A673 (cell line): Measurements from ENCODE around the gene ETV6. TPM values are rescaled to one million over a fixed set of nuclear protein-coding genes. Genes with fewer than 3 reads are reported as not detected.

Experiments
- BruUV-seq: library from RNA; stranded (reverse); fragments of 400-500 nt; replicated peaks from 2 replicates; lab custom pipeline; 2021; lab: Mats Ljungman, UMichigan
- CTCF ChIA-PET: fragments of 300-600 bp; sonication (Branson Sonifier 250); formaldehyde crosslinking; loops from one replicate; lab custom pipeline; 2022; ENCODE audit warnings: antibody characterized with exemption; lab: Charles Lee
- POLR2A ChIA-PET: fragments of 300-600 bp; sonication (Branson Sonifier 250); formaldehyde crosslinking; loops from one replicate; lab custom pipeline; 2022; ENCODE audit warnings: antibody characterized with exemption; ENCODE audit not compliant: low non-redundant PET; lab: Charles Lee
- DNase-seq: peaks from one replicate; pipeline ENCODE4 v3.0.0-alpha.2; 2015; ENCODE audit warnings: low spot score
- H3K27ac ChIP-seq: fragments of 200-600 bp; sonication (generic); 2 replicates; pipeline ENCODE4 v1.5.1; 2016; ENCODE audit warnings: mixed run types, low read depth, mild to moderate bottlenecking, mixed read lengths, antibody characterized with exemption, low read length; ENCODE audit not compliant: poor library complexity, severe bottlenecking
- H3K27me3 ChIP-seq: fragments of 200-600 bp; sonication (generic); replicated peaks from 2 replicates; pipeline ENCODE4 v1.6.1; 2017; ENCODE audit warnings: mixed run types, low read depth, mild to moderate bottlenecking, mixed read lengths, antibody characterized with exemption, low read length; ENCODE audit not compliant: insufficient read depth, poor library complexity
- H3K36me3 ChIP-seq: fragments of 200-600 bp; sonication (generic); 2 replicates; pipeline ENCODE4 v1.6.1; 2016; ENCODE audit warnings: mixed run types, mild to moderate bottlenecking, mixed read lengths, antibody characterized with exemption, low read length; ENCODE audit not compliant: insufficient read depth, poor library complexity, severe bottlenecking
- H3K4me1 ChIP-seq: fragments of 200-600 bp; sonication (generic); 2 replicates; pipeline ENCODE4 v1.6.1; 2017; ENCODE audit warnings: mixed run types, mild to moderate bottlenecking, mixed read lengths, antibody characterized with exemption, low read length; ENCODE audit not compliant: insufficient read depth, poor library complexity, severe bottlenecking
- H3K4me3 ChIP-seq: fragments of 200-600 bp; sonication (generic); 2 replicates; pipeline ENCODE4 v1.5.1; 2016; ENCODE audit warnings: low read depth, mixed run types, mild to moderate bottlenecking, mixed read lengths, low read length; ENCODE audit not compliant: poor library complexity, severe bottlenecking
- H3K9me3 ChIP-seq: fragments of 200-600 bp; sonication (generic); 2 replicates; pipeline ENCODE4 v1.6.1; 2016; ENCODE audit warnings: mixed run types, low read depth, mild to moderate bottlenecking, mixed read lengths, antibody characterized with exemption, low read length; ENCODE audit not compliant: poor library complexity, severe bottlenecking
- CTCF ChIP-seq: fragments of 300-800, 200-600 bp; sonication (generic); conservative IDR thresholded peaks from 2 replicates; pipeline ENCODE4 v1.5.1; 2017; ENCODE audit warnings: low read depth, mild to moderate bottlenecking, antibody characterized with exemption, low read length, moderate library complexity, mixed read lengths
- EZH2 ChIP-seq: fragments of 200-600 bp; sonication (generic); IDR thresholded peaks from 2 replicates; pipeline ENCODE4 v1.6.1; 2017; ENCODE audit warnings: borderline replicate concordance, low read depth, mild to moderate bottlenecking, mixed read lengths, antibody characterized with exemption, low read length; ENCODE audit not compliant: poor library complexity, severe bottlenecking
- intact Hi-C: fragments of 100-400 bp; cut with micrococcal nuclease; formaldehyde crosslinking; loops from one replicate; pipeline ENCODE4 v1.10.0; 2022; ENCODE audit not compliant: unreplicated experiment
- total RNA-seq: library from RNA; stranded (reverse); gene quantifications from 2 replicates; pipeline ENCODE4 v1.2.3, GENCODE V29; 2021

ETV6 gene
- total RNA-seq, 1 experiment from 2014 or later = 32.4 TPM

GRCh38 chr12:11808931-11809330 lies 159.5 kb downstream of the ETV6 start:
- Histone ChIP-seq H3K27me3 (no peaks in the 10 kb centered on the region), H3K9me3 (no peaks in the 10 kb centered on the region), H3K4me3 (no peak overlapping the region), H3K4me1 (peaks cover 24% of the 10 kb centered on the region), H3K27ac (no peak overlapping the region), H3K36me3 (no peaks in the 10 kb centered on the region)
- intact Hi-C loops = no loop called here
- ChIA-PET POLR2A (no interaction called here), CTCF (interaction anchor here (0.6 kb wide), 1 partner anchor 209 kb away, joined by 9 read pairs; no protein-coding TSS in a partner anchor)
- no peak for DNase-seq
- BruUV-seq = no TSS peak
- no peak for TF ChIP-seq EZH2
- no peak for TF ChIP-seq CTCF

GRCh38 chr12:11810206-11810545 lies 160.7 kb downstream of the ETV6 start:
- intact Hi-C loops = loop anchor here (5.0 to 10.0 kb wide), 2 partner anchors 158 to 225 kb away; no protein-coding TSS in a partner anchor
- POLR2A ChIA-PET = no interaction called here
- H3K4me1 ChIP-seq = peaks cover 31% of the 10 kb centered on the region

GRCh38 chr12:11811008-11811407 lies 161.5 kb downstream of the ETV6 start:
- Histone ChIP-seq H3K4me1 (peaks cover 31% of the 10 kb centered on the region), H3K36me3 (no peaks in the 10 kb centered on the region), H3K27me3 (no peaks in the 10 kb centered on the region), H3K9me3 (no peaks in the 10 kb centered on the region), H3K27ac (no peak overlapping the region), H3K4me3 (no peak overlapping the region)
- ChIA-PET POLR2A (no interaction called here), CTCF (no interaction called here)
- intact Hi-C loops = loop anchor here (5.0 to 10.0 kb wide), 2 partner anchors 159 to 226 kb away; no protein-coding TSS in a partner anchor
- no peak for DNase-seq
- TF ChIP-seq EZH2 = no peak
- TF ChIP-seq CTCF = no peak
- BruUV-seq = no TSS peak

More at GRCh38 chr12:11810206-11810545, 160.7 kb downstream of the ETV6 start:
- no peak overlapping the region for H3K4me3 ChIP-seq
- no peak for TF ChIP-seq EZH2
- no peak for TF ChIP-seq CTCF
- H3K36me3 ChIP-seq = no peaks in the 10 kb centered on the region
- no peaks in the 10 kb centered on the region for H3K9me3 ChIP-seq
- CTCF ChIA-PET = no interaction called here
- no peak overlapping the region for H3K27ac ChIP-seq
- DNase-seq = no peak
- no TSS peak for BruUV-seq
- H3K27me3 ChIP-seq = no peaks in the 10 kb centered on the region
